K562 (cell line): Measurements from ENCODE around the gene DKC1. TPM values are rescaled to one million over a fixed set of nuclear protein-coding genes. Genes with fewer than 3 reads are reported as not detected.
"Not testable (repeated sequence)": the region's sequence is repeated elsewhere in the genome, so short reads cannot be mapped to it uniquely, and the experiment has no call there.

Experiments used
- ATAC-seq: fragments of 200-7000 bp; cut with Tn5 transposase; 3 replicates; pipeline ENCODE4 v1.9.1; 2020; ENCODE audit warnings: moderate library complexity
- BruUV-seq: library from RNA; stranded (reverse); fragments of 400-500 nt; replicated peaks from 2 replicates; lab custom pipeline; 2021; lab: Mats Ljungman, UMichigan
- CTCF ChIA-PET: fragments of 300-600 bp; formaldehyde crosslinking; extraction: SDS; loops from one replicate; lab custom pipeline; 2021; ENCODE audit warnings: low intra/inter-chr PET ratio; lab: Yijun Ruan, JAX
- POLR2A ChIA-PET: fragments of 300-600, 350-650 bp; sonication (Branson Sonifier 250); formaldehyde crosslinking; extraction: SDS; loops from one replicate; lab custom pipeline; 2021; ENCODE audit warnings: antibody characterized with exemption, inconsistent platforms; lab: Yijun Ruan, JAX
- DNase-seq, 4 experiments: peaks; one replicate each; pipeline versions ENCODE4 v3.0.0 to v3.0.0-alpha.2; 2011 to 2018; ENCODE audit warnings: low spot score in 3 of 4, mixed read lengths in 3 of 4; ENCODE audit errors: extremely low read depth in 1 of 4
- FAIRE-seq: peaks from 2 replicates; lab custom pipeline; 2011; peaks lifted over from hg19 to GRCh38; lab: Jason Lieb, UNC
- H2AFZ ChIP-seq: 2 replicates; pipeline ENCODE4 v1.6.0; 2011; ENCODE audit warnings: low read depth, low read length, control low read depth, inconsistent platforms
- H3K27ac ChIP-seq: fragments of 200-600 bp; 3 replicates; pipeline ENCODE4 v1.8.0; 2011; ENCODE audit warnings: low read depth, mild to moderate bottlenecking, control low read depth, inconsistent platforms, low read length, moderate library complexity, mixed read lengths; ENCODE audit errors: extremely low read depth
- H3K27me3 ChIP-seq, 2 experiments: fragments of 300-600 bp in 1 of 2; 2 replicates in 1 of 2; 3 replicates in 1 of 2; pipeline versions ENCODE4 v1.6.0 to v1.8.0; 2011; ENCODE audit warnings: inconsistent platforms in 2 of 2, low read length in 2 of 2, mild to moderate bottlenecking in 1 of 2, mixed read lengths in 1 of 2, moderate library complexity in 1 of 2; ENCODE audit not compliant: control insufficient read depth in 2 of 2, insufficient read depth in 2 of 2
- H3K36me3 ChIP-seq: fragments of 300-600 bp; 3 replicates; pipeline ENCODE4 v1.8.0; 2011; ENCODE audit warnings: mild to moderate bottlenecking, low read length, inconsistent platforms; ENCODE audit not compliant: control insufficient read depth, insufficient read depth
- H3K4me1 ChIP-seq, 2 experiments: fragments of 200-600 bp in 1 of 2; replicated peaks in 1 of 2; 2 replicates in 1 of 2; 3 replicates in 1 of 2; pipeline versions ENCODE4 v1.5.1 to v1.8.0; 2011; ENCODE audit warnings: inconsistent platforms in 2 of 2, low read length in 2 of 2, mild to moderate bottlenecking in 1 of 2, mixed read lengths in 1 of 2, moderate library complexity in 1 of 2; ENCODE audit not compliant: control insufficient read depth in 2 of 2, insufficient read depth in 2 of 2
- H3K4me2 ChIP-seq: 2 replicates; pipeline ENCODE4 v1.6.1; 2011; ENCODE audit warnings: low read length, control low read depth, inconsistent platforms, mixed read lengths; ENCODE audit not compliant: insufficient read depth
- H3K4me3 ChIP-seq: fragments of 200-600 bp; sonication (generic), shearing (Covaris generic); 2 replicates; pipeline ENCODE4 v1.5.1; 2016; ENCODE audit warnings: control low read depth, inconsistent platforms
- H3K79me2 ChIP-seq: fragments of 200-600 bp; 3 replicates; pipeline ENCODE4 v1.8.0; 2011; ENCODE audit warnings: low read length, inconsistent platforms; ENCODE audit not compliant: control insufficient read depth, insufficient read depth
- H3K9ac ChIP-seq, 2 experiments: 2 replicates each; pipeline versions ENCODE4 v1.6.0 to v1.6.1; 2011; ENCODE audit warnings: low read depth in 2 of 2, low read length in 2 of 2, control low read depth in 1 of 2, inconsistent platforms in 1 of 2, mild to moderate bottlenecking in 1 of 2, mixed read lengths in 1 of 2; ENCODE audit not compliant: insufficient read depth in 1 of 2
- H3K9me1 ChIP-seq: one replicate; pipeline ENCODE4 v1.6.0; 2011; ENCODE audit warnings: inconsistent platforms, mild to moderate bottlenecking, low read length, moderate library complexity; ENCODE audit not compliant: control insufficient read depth, insufficient read depth
- H3K9me3 ChIP-seq: replicated peaks from 2 replicates; pipeline ENCODE4 v1.5.1; 2011; ENCODE audit warnings: low read depth, low read length, inconsistent platforms; ENCODE audit not compliant: control insufficient read depth, insufficient read depth
- H4K20me1 ChIP-seq: replicated peaks from 2 replicates; pipeline ENCODE4 v1.6.1; 2011; ENCODE audit warnings: low read length, inconsistent platforms, mixed read lengths; ENCODE audit not compliant: control insufficient read depth, insufficient read depth
- BRD9 ChIP-seq: fragments of 450-650 bp; IDR thresholded peaks from 2 replicates; pipeline ENCODE4 v1.6.1; 2018; ENCODE audit warnings: low read depth; ENCODE audit not compliant: partially characterized antibody
- CREB3 ChIP-seq: fragments of 450-650 bp; conservative IDR thresholded peaks from 2 replicates; pipeline ENCODE4 v1.6.1; 2016; ENCODE audit warnings: missing genetic modification characterization, low read depth, mild to moderate bottlenecking, missing compliant biosample characterization, moderate library complexity
- DDX20 ChIP-seq: fragments of 450-650 bp; IDR thresholded peaks from 2 replicates; pipeline ENCODE4 v1.6.1; 2016; ENCODE audit warnings: missing genetic modification characterization, low read depth, mild to moderate bottlenecking, missing compliant biosample characterization, moderate library complexity
- LEF1 ChIP-seq: fragments of 450-650 bp; IDR thresholded peaks from 2 replicates; pipeline ENCODE4 v1.6.1; 2016; ENCODE audit warnings: mild to moderate bottlenecking
- MLLT1 ChIP-seq, 2 experiments: fragments of 450-650 bp; IDR thresholded peaks; 2 replicates each; pipeline ENCODE4 v1.6.1; 2016
- NR4A1 ChIP-seq, 2 experiments: fragments of 250-450 bp in 1 of 2; fragments of 450-650 bp in 1 of 2; sonication (Bioruptor Pico) in 1 of 2; IDR thresholded peaks; 2 replicates each; pipeline versions ENCODE4 v1.4.0 to v1.6.1; 2016 to 2020; ENCODE audit warnings: mild to moderate bottlenecking in 2 of 2, missing compliant biosample characterization in 1 of 2, missing genetic modification characterization in 1 of 2, moderate library complexity in 1 of 2
- PTTG1 ChIP-seq: fragments of 450-650 bp; IDR thresholded peaks from 2 replicates; pipeline ENCODE4 v1.6.1; 2016; ENCODE audit warnings: low read depth, mild to moderate bottlenecking, missing genetic modification characterization, missing compliant biosample characterization
- SMAD4 ChIP-seq: fragments of 250-450 bp; sonication (Bioruptor Pico); conservative IDR thresholded peaks from 2 replicates; pipeline ENCODE4 v1.8.0; 2021; ENCODE audit warnings: inconsistent platforms, mild to moderate bottlenecking, moderate library complexity
- ZBTB9 ChIP-seq: fragments of 450-650 bp; formaldehyde crosslinking; IDR thresholded peaks from 2 replicates; pipeline ENCODE4 v1.4.0; 2020; ENCODE audit warnings: mild to moderate bottlenecking, moderate library complexity
- ZNF444 ChIP-seq: fragments of 250-450 bp; sonication (Bioruptor Pico); IDR thresholded peaks from 2 replicates; pipeline ENCODE4 v1.4.0; 2020; ENCODE audit warnings: mild to moderate bottlenecking, moderate library complexity
- ZNF583 ChIP-seq: fragments of 250-450 bp; sonication (Bioruptor Pico); IDR thresholded peaks from 2 replicates; pipeline ENCODE4 v1.4.0; 2020
- WGBS: fragments of 100-300 bp; shearing (Covaris generic); methylation state at CpG from one replicate; pipeline ENCODE4 v1.1.6; 2016; ENCODE audit warnings: low coverage, mixed read lengths; ENCODE audit not compliant: insufficient coverage; ENCODE audit errors: missing lambda C conversion rate; 5-methylcytosine and 5-hydroxymethylcytosine counted together
- in situ Hi-C: fragments of 300-500 bp; cut with MboI; formaldehyde crosslinking; loops from 4 replicates; pipeline ENCODE4 v1.15.0; 2018; ENCODE audit warnings: inconsistent platforms, mixed read lengths
- intact Hi-C: fragments of 100-400 bp; cut with micrococcal nuclease; formaldehyde crosslinking; loops from 2 replicates; pipeline ENCODE4 v1.14.2; 2022
- polyA plus RNA-seq, 8 experiments: library from polyadenylated mRNA; depleted of rRNA in 4 of 8; stranded (reverse) in 5 of 8; unstranded in 3 of 8; fragments of >200 nt; fragmentation: Nextera tagmentation in 2 of 8; fragmentation: Illumina TruSeq in 1 of 8; extraction: Ambion mirVana in 2 of 8; extraction: Trizol in 1 of 8; gene quantifications; 2 replicates each; pipeline versions ENCODE4 v1.2.1 to v1.2.3, GENCODE V29; 2011 to 2014; ENCODE audit warnings: inconsistent platforms in 1 of 8, missing spikeins in 1 of 8
- total RNA-seq, 7 experiments: library from RNA; depleted of rRNA in 6 of 7; stranded (reverse); fragments of >200 nt in 6 of 7; fragmentation: Illumina TruSeq in 2 of 7; extraction: Trizol in 2 of 7; gene quantifications; 2 replicates each; pipeline versions ENCODE4 v1.2.1 to v1.2.3, GENCODE V29; 2011 to 2021; ENCODE audit warnings: low replicate concordance in 1 of 7
- TF ChIP-seq, protein P1 (sequence below), 2 experiments: fragments of 450-650 bp; IDR thresholded peaks; 2 replicates each; pipeline ENCODE4 v1.6.1; 2018; ENCODE audit warnings: mild to moderate bottlenecking in 2 of 2, low read depth in 1 of 2; ENCODE audit not compliant: partially characterized antibody in 2 of 2

DKC1 gene
- total and polyA plus RNA-seq, 9 of the 15 experiments (the other 6 are each of a cell fraction or from before 2014, with no cell fraction given), result 205 to 313 (median 219) TPM

DNA sequence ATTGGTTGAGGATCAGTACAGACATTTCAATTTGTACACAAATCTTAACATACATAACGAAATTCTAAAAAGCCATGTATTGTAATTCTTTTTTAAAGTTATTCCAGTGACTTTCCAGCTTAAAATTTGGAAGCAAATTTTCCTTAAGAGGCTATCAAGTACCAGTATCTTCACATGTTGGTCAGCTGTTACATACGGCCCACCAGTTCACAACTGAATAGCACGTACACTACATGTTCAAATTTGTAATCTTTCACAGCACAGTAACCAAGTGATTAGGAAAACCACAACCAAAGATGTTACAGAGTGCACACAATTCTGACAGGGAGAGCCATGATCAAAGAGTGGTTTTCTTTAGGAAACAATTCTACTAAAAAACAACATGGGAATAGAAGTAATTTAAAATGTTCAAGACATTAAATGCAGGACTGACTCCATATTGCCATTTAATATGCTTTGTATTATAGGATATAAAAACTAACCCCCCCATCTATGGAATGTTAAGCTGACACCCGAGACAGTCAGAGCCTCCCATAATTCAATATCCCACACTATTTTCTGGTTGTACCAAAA lies 53.7 kb downstream of the DKC1 start:
- FAIRE-seq; H3K27me3 ChIP-seq; H3K79me2 ChIP-seq; CTCF ChIA-PET; in situ Hi-C loops; ATAC-seq; H3K9me3 ChIP-seq; POLR2A ChIA-PET; H3K4me2 ChIP-seq; H4K20me1 ChIP-seq; H3K4me3 ChIP-seq; H3K9me1 ChIP-seq; H3K36me3 ChIP-seq; BruUV-seq; TF ChIP-seq NR4A1 (CRISPR knock-in tag; IDR thresholded peaks at IDR 0.05): not testable (repeated sequence)
- H3K4me1 ChIP-seq, result peaks cover 14 to 41% of the 10 kb centered on the region in 2 experiments; a peak in 4 of 5 replicates
- peak in 1 of 4 experiments; percentile 42 for DNase-seq
- H2AFZ ChIP-seq, result 0 out of 2 replicates have a peak overlapping the region, but pooled peaks have one; percentile 35
- 4% methylated on average over 4 of the region's 4 CpGs for WGBS
- H3K9ac ChIP-seq, result peak overlapping the region in 1 of 2 experiments; percentile 69; a peak in 2 of 4 replicates
- peak overlapping the region; percentile 85; the same call in 2 of the 3 replicates for H3K27ac ChIP-seq
- intact Hi-C loops, result loop anchor here (5.0 kb wide), 2 partner anchors 54 to 444 kb away; partner anchors contain the start of genes DKC1 and FLNA
- TF ChIP-seq ZBTB9 (CRISPR knock-in tag) (peak; percentile 75; the same call in 1 of the 2 replicates), LEF1 (peak; percentile 49; the same call in 1 of the 2 replicates), NR4A1 (tag; IDR thresholded peaks at IDR 0.05) (peak; percentile 89), MLLT1 (IDR thresholded peaks at IDR 0.05) (peak; percentile 61 to 71; a peak in 3 of 4 replicates), ZNF583 (CRISPR knock-in tag) (0 out of 2 replicates have a peak, but pooled peaks have one; percentile 48), PTTG1 (peak; percentile 63; the same call in 1 of the 2 replicates), ZNF444 (CRISPR knock-in tag) (0 out of 2 replicates have a peak, but pooled peaks have one; percentile 32), BRD9 (peak; percentile 23), SMAD4 (CRISPR knock-in tag) (peak; percentile 82), DDX20 (tag) (peak; percentile 65; the same call in 1 of the 2 replicates), CREB3 (tag) (peak; percentile 89)
- TF ChIP-seq, protein P1, sequence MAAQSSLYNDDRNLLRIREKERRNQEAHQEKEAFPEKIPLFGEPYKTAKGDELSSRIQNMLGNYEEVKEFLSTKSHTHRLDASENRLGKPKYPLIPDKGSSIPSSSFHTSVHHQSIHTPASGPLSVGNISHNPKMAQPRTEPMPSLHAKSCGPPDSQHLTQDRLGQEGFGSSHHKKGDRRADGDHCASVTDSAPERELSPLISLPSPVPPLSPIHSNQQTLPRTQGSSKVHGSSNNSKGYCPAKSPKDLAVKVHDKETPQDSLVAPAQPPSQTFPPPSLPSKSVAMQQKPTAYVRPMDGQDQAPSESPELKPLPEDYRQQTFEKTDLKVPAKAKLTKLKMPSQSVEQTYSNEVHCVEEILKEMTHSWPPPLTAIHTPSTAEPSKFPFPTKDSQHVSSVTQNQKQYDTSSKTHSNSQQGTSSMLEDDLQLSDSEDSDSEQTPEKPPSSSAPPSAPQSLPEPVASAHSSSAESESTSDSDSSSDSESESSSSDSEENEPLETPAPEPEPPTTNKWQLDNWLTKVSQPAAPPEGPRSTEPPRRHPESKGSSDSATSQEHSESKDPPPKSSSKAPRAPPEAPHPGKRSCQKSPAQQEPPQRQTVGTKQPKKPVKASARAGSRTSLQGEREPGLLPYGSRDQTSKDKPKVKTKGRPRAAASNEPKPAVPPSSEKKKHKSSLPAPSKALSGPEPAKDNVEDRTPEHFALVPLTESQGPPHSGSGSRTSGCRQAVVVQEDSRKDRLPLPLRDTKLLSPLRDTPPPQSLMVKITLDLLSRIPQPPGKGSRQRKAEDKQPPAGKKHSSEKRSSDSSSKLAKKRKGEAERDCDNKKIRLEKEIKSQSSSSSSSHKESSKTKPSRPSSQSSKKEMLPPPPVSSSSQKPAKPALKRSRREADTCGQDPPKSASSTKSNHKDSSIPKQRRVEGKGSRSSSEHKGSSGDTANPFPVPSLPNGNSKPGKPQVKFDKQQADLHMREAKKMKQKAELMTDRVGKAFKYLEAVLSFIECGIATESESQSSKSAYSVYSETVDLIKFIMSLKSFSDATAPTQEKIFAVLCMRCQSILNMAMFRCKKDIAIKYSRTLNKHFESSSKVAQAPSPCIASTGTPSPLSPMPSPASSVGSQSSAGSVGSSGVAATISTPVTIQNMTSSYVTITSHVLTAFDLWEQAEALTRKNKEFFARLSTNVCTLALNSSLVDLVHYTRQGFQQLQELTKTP (IDR thresholded peaks at IDR 0.05; ENCODE audit: low read depth in 1 of 2, partially characterized antibody in 2 of 2), result peak in 1 of 2 experiments; percentile 44
